Karpas-422 (cell line): ENCODE data around the gene PCDH12. TPM values are rescaled to one million over a fixed set of nuclear protein-coding genes. Genes with fewer than 3 reads are reported as not detected.
A peak's percentile ranks its signal among the peaks of the same experiment; 100 is the strongest.

ENCODE experiments used
- DNase-seq: peaks from one replicate; pipeline ENCODE4 v3.0.0-alpha.2; 2015
- H2AFZ ChIP-seq: fragments of 200-600 bp; sonication (generic); 2 replicates; pipeline ENCODE4 v1.6.1; 2014; ENCODE audit warnings: antibody characterized with exemption, low read length, mixed read lengths
- H3K27ac ChIP-seq: fragments of 200-600 bp; sonication (generic); 2 replicates; pipeline ENCODE4 v1.5.1; 2014; ENCODE audit warnings: mild to moderate bottlenecking, low read length, moderate library complexity
- H3K27me3 ChIP-seq: fragments of 200-600 bp; sonication (generic); 2 replicates; pipeline ENCODE4 v1.6.1; 2014; ENCODE audit warnings: low read length, mixed read lengths
- H3K36me3 ChIP-seq: fragments of 200-600 bp; sonication (generic); 2 replicates; pipeline ENCODE4 v1.6.1; 2014; ENCODE audit warnings: low read length, mixed read lengths; ENCODE audit not compliant: insufficient read depth
- H3K4me1 ChIP-seq: fragments of 200-600 bp; sonication (generic); 2 replicates; pipeline ENCODE4 v1.6.1; 2014; ENCODE audit warnings: mild to moderate bottlenecking, low read length, mixed read lengths
- H3K4me2 ChIP-seq: fragments of 200-600 bp; sonication (generic); 2 replicates; pipeline ENCODE4 v1.6.1; 2014; ENCODE audit warnings: low read length, low read depth, mild to moderate bottlenecking; ENCODE audit not compliant: poor library complexity, severe bottlenecking
- H3K4me3 ChIP-seq: fragments of 200-600 bp; sonication (generic); 2 replicates; pipeline ENCODE4 v1.5.1; 2014; ENCODE audit warnings: mild to moderate bottlenecking, antibody characterized with exemption, low read length, mixed read lengths
- H3K79me2 ChIP-seq: fragments of 200-600 bp; sonication (generic); 2 replicates; pipeline ENCODE4 v1.6.1; 2014; ENCODE audit warnings: mild to moderate bottlenecking, low read length, mixed read lengths
- H3K9ac ChIP-seq: fragments of 200-600 bp; sonication (generic); 2 replicates; pipeline ENCODE4 v1.6.0; 2014; ENCODE audit warnings: low read length
- H3K9me2 ChIP-seq: fragments of 200-600 bp; sonication (generic), shearing (Covaris generic); replicated peaks from 2 replicates; pipeline ENCODE4 v1.6.0; 2014; ENCODE audit warnings: mild to moderate bottlenecking, low read length, moderate library complexity; ENCODE audit not compliant: insufficient read depth
- H3K9me3 ChIP-seq: fragments of 300-700, 200-600 bp; sonication (generic); 2 replicates; pipeline ENCODE4 v1.6.1; 2014; ENCODE audit warnings: low read length, mixed read lengths
- H4K20me1 ChIP-seq: fragments of 200-600 bp; sonication (generic); 2 replicates; pipeline ENCODE4 v1.6.1; 2014; ENCODE audit warnings: mild to moderate bottlenecking, antibody characterized with exemption, low read length, low read depth; ENCODE audit not compliant: insufficient read depth
- total RNA-seq: library from RNA; depleted of rRNA; stranded (reverse); fragments of >200 nt; shearing (Covaris generic); gene quantifications from 2 replicates; pipeline ENCODE4 v1.2.3, GENCODE V29; 2014; ENCODE audit warnings: low replicate concordance

Gene PCDH12
- total RNA-seq, 1 experiment from 2014 or later, result not detected

- no peaks in the 10 kb centered on the region for H3K36me3 ChIP-seq
- H4K20me1 ChIP-seq, result no peaks in the 10 kb centered on the region
- no peaks in the 10 kb centered on the region for H3K27me3 ChIP-seq
- H2AFZ ChIP-seq, result no peak overlapping the region
- H3K4me2 ChIP-seq, result no peak overlapping the region
- no peaks in the 10 kb centered on the region for H3K79me2 ChIP-seq
- H3K9me2 ChIP-seq, result no peaks in the 10 kb centered on the region
- peaks cover 15% of the 10 kb centered on the region for H3K4me1 ChIP-seq
- H3K9me3 ChIP-seq, result no peaks in the 10 kb centered on the region
- H3K9ac ChIP-seq, result peak overlapping the region; percentile 0; the same call in 1 of the 2 replicates
- H3K4me3 ChIP-seq, result no peak overlapping the region
- H3K27ac ChIP-seq, result no peak overlapping the region
- DNase-seq, result no peak
Observed at GRCh38 chr5:141961466-141961865, 3.5 kb upstream of the PCDH12 start.

- H3K4me1 ChIP-seq, result peaks cover 13% of the 10 kb centered on the region
- no peaks in the 10 kb centered on the region for H3K36me3 ChIP-seq
- peak overlapping the region; percentile 10 for H2AFZ ChIP-seq
- H4K20me1 ChIP-seq, result no peaks in the 10 kb centered on the region
- no peaks in the 10 kb centered on the region for H3K9me3 ChIP-seq
- no peaks in the 10 kb centered on the region for H3K79me2 ChIP-seq
- H3K4me3 ChIP-seq, result no peak overlapping the region
- H3K27me3 ChIP-seq, result no peaks in the 10 kb centered on the region
- DNase-seq, result peak; percentile 96
- peak overlapping the region; percentile 56 for H3K4me2 ChIP-seq
- H3K9ac ChIP-seq, result peak overlapping the region; percentile 0; the same call in 1 of the 2 replicates
- no peak overlapping the region for H3K27ac ChIP-seq
- H3K9me2 ChIP-seq, result no peaks in the 10 kb centered on the region
Observed at GRCh38 chr5:141960449-141961323, 2.7 kb upstream of the PCDH12 start.

- H3K9me3 ChIP-seq, result no peaks in the 10 kb centered on the region
- no peaks in the 10 kb centered on the region for H3K9me2 ChIP-seq
- no peaks in the 10 kb centered on the region for H3K36me3 ChIP-seq
- no peak overlapping the region for H2AFZ ChIP-seq
- no peak overlapping the region for H3K4me3 ChIP-seq
- H3K4me1 ChIP-seq, result peaks cover 13% of the 10 kb centered on the region
- DNase-seq, result peak; percentile 62
- H3K4me2 ChIP-seq, result no peak overlapping the region
- no peak overlapping the region for H3K9ac ChIP-seq
- H3K27me3 ChIP-seq, result no peaks in the 10 kb centered on the region
- no peaks in the 10 kb centered on the region for H3K79me2 ChIP-seq
- H3K27ac ChIP-seq, result no peak overlapping the region
- H4K20me1 ChIP-seq, result no peaks in the 10 kb centered on the region
Observed at GRCh38 chr5:141960018-141960417, 2.0 kb upstream of the PCDH12 start.

GRCh38 chr5:141958546-141959172 is 657 bp upstream of the PCDH12 start:
- H3K79me2 ChIP-seq, result no peaks in the 10 kb centered on the region
- H3K9ac ChIP-seq, result no peak overlapping the region
- H3K4me1 ChIP-seq, result peaks cover 21% of the 10 kb centered on the region
- no peak overlapping the region for H2AFZ ChIP-seq
- H3K4me2 ChIP-seq, result no peak overlapping the region
- no peak overlapping the region for H3K4me3 ChIP-seq
- H3K9me2 ChIP-seq, result no peaks in the 10 kb centered on the region
- H3K36me3 ChIP-seq, result no peaks in the 10 kb centered on the region
- no peak overlapping the region for H3K27ac ChIP-seq
- H3K9me3 ChIP-seq, result no peaks in the 10 kb centered on the region
- no peaks in the 10 kb centered on the region for H3K27me3 ChIP-seq
- no peak for DNase-seq
- no peaks in the 10 kb centered on the region for H4K20me1 ChIP-seq

- Histone ChIP-seq H4K20me1 (no peaks in the 10 kb centered on the region), H3K9me2 (no peaks in the 10 kb centered on the region), H3K27me3 (no peaks in the 10 kb centered on the region), H3K4me3 (no peak overlapping the region), H3K9ac (no peak overlapping the region), H3K4me2 (no peak overlapping the region), H3K4me1 (peaks cover 21% of the 10 kb centered on the region), H3K36me3 (no peaks in the 10 kb centered on the region), H2AFZ (no peak overlapping the region), H3K9me3 (no peaks in the 10 kb centered on the region), H3K27ac (no peak overlapping the region), H3K79me2 (no peaks in the 10 kb centered on the region)
- DNase-seq, result no peak
Observed at GRCh38 chr5:141957367-141957996, 520 bp downstream of the PCDH12 start.

GRCh38 chr5:141954194-141954593 is 3.8 kb downstream of the PCDH12 start:
- DNase-seq, result no peak
- H3K36me3 ChIP-seq, result no peaks in the 10 kb centered on the region
- H4K20me1 ChIP-seq, result no peaks in the 10 kb centered on the region
- no peaks in the 10 kb centered on the region for H3K9me3 ChIP-seq
- H3K9me2 ChIP-seq, result no peaks in the 10 kb centered on the region
- H3K79me2 ChIP-seq, result no peaks in the 10 kb centered on the region
- no peaks in the 10 kb centered on the region for H3K27me3 ChIP-seq
- no peak overlapping the region for H3K4me2 ChIP-seq
- H3K4me1 ChIP-seq, result peaks cover 8% of the 10 kb centered on the region
- no peak overlapping the region for H3K9ac ChIP-seq
- H3K4me3 ChIP-seq, result no peak overlapping the region
- H2AFZ ChIP-seq, result no peak overlapping the region
- no peak overlapping the region for H3K27ac ChIP-seq

GRCh38 chr5:141952020-141952419 is 6.0 kb downstream of the PCDH12 start:
- no peaks in the 10 kb centered on the region for H3K36me3 ChIP-seq
- no peaks in the 10 kb centered on the region for H3K9me2 ChIP-seq
- no peak overlapping the region for H3K4me2 ChIP-seq
- H3K79me2 ChIP-seq, result no peaks in the 10 kb centered on the region
- no peak overlapping the region for H3K9ac ChIP-seq
- H2AFZ ChIP-seq, result no peak overlapping the region
- H3K4me3 ChIP-seq, result no peak overlapping the region
- H3K9me3 ChIP-seq, result no peaks in the 10 kb centered on the region
- DNase-seq, result no peak
- H4K20me1 ChIP-seq, result no peaks in the 10 kb centered on the region
- peaks cover 8% of the 10 kb centered on the region for H3K4me1 ChIP-seq
- H3K27me3 ChIP-seq, result no peaks in the 10 kb centered on the region
- no peak overlapping the region for H3K27ac ChIP-seq

- Histone ChIP-seq H3K4me3 (no peak overlapping the region), H3K4me2 (no peak overlapping the region), H3K79me2 (no peaks in the 10 kb centered on the region), H2AFZ (no peak overlapping the region), H3K9ac (no peak overlapping the region), H3K4me1 (peaks cover 8% of the 10 kb centered on the region), H3K27me3 (no peaks in the 10 kb centered on the region), H3K36me3 (no peaks in the 10 kb centered on the region), H3K27ac (no peak overlapping the region), H3K9me3 (no peaks in the 10 kb centered on the region), H4K20me1 (no peaks in the 10 kb centered on the region), H3K9me2 (no peaks in the 10 kb centered on the region)
- peak; percentile 80 for DNase-seq
Observed at GRCh38 chr5:141951332-141951781, 6.6 kb downstream of the PCDH12 start.
